PFSK-1 (cell line): ENCODE measurements around the gene TRAPPC3L.

Experiments
- FOXP2 ChIP-seq: optimal IDR thresholded peaks from 2 replicates; pipeline ENCODE3; 2011; ENCODE audit warnings: borderline replicate concordance, control low read depth, inconsistent platforms; ENCODE audit not compliant: insufficient read depth; ENCODE audit errors: extremely low read length, extremely low read depth
- POLR2AphosphoS5 ChIP-seq: IDR thresholded peaks from 2 replicates; pipeline ENCODE4 v1.6.1; 2012; ENCODE audit warnings: low read depth, mild to moderate bottlenecking, control low read depth, low read length, moderate library complexity
- SIN3A ChIP-seq: IDR thresholded peaks from 2 replicates; pipeline ENCODE4 v1.6.1; 2012; ENCODE audit warnings: mild to moderate bottlenecking, low read length, moderate library complexity, borderline replicate concordance; ENCODE audit not compliant: insufficient read depth
- TAF1 ChIP-seq: IDR thresholded peaks from 2 replicates; pipeline ENCODE4 v1.6.1; 2012; ENCODE audit warnings: low read length, control low read depth, borderline replicate concordance; ENCODE audit not compliant: insufficient read depth
- TF ChIP-seq, protein P1 (sequence below), 2 experiments: IDR thresholded peaks; 2 replicates each; pipeline versions ENCODE4 v1.6.1 to v1.8.0; 2011 to 2012; ENCODE audit warnings: low read depth in 2 of 2, low read length in 2 of 2, control low read depth in 1 of 2, inconsistent platforms in 1 of 2, mild to moderate bottlenecking in 1 of 2, moderate library complexity in 1 of 2; ENCODE audit not compliant: insufficient read depth in 1 of 2

The TRAPPC3L gene

DNA sequence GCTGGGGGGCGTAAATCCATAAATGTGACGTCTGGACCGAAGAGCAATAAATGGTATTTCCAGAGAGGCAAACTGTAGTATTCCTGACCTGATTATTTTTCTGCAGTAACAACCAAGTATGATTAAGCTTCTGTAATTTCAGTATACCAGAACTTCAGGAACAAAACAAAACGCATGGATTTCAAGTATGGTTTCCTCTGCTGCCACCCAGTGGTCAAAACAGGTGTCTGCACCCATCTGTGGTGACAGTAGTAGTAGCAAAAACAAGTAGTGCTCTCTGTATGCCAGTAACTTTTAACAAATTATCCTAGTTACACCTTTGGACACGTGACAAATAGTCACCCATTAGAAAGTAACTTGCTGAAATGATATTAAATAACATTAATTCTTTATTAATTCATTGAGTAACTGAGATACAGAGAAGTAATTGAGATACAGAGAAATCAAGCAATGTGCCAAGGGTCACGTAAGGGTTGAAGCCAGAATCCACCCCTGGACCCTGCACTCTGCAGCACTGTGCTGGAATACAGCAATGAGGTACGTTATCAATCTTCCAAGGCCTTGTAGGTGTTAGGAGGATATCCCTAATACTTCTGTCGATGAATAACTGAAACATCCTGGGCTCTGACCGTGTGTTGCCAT, 16.0 kb upstream of the TRAPPC3L start:
- TF ChIP-seq POLR2AphosphoS5 = no peak
- no peak for TF ChIP-seq TAF1
- TF ChIP-seq SIN3A = no peak
- TF ChIP-seq FOXP2 = no peak
- TF ChIP-seq, protein P1, sequence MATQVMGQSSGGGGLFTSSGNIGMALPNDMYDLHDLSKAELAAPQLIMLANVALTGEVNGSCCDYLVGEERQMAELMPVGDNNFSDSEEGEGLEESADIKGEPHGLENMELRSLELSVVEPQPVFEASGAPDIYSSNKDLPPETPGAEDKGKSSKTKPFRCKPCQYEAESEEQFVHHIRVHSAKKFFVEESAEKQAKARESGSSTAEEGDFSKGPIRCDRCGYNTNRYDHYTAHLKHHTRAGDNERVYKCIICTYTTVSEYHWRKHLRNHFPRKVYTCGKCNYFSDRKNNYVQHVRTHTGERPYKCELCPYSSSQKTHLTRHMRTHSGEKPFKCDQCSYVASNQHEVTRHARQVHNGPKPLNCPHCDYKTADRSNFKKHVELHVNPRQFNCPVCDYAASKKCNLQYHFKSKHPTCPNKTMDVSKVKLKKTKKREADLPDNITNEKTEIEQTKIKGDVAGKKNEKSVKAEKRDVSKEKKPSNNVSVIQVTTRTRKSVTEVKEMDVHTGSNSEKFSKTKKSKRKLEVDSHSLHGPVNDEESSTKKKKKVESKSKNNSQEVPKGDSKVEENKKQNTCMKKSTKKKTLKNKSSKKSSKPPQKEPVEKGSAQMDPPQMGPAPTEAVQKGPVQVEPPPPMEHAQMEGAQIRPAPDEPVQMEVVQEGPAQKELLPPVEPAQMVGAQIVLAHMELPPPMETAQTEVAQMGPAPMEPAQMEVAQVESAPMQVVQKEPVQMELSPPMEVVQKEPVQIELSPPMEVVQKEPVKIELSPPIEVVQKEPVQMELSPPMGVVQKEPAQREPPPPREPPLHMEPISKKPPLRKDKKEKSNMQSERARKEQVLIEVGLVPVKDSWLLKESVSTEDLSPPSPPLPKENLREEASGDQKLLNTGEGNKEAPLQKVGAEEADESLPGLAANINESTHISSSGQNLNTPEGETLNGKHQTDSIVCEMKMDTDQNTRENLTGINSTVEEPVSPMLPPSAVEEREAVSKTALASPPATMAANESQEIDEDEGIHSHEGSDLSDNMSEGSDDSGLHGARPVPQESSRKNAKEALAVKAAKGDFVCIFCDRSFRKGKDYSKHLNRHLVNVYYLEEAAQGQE (IDR thresholded peaks at IDR 0.05; ENCODE audit: insufficient read depth in 1 of 2, low read depth in 2 of 2, low read length in 2 of 2) = no peak

DNA sequence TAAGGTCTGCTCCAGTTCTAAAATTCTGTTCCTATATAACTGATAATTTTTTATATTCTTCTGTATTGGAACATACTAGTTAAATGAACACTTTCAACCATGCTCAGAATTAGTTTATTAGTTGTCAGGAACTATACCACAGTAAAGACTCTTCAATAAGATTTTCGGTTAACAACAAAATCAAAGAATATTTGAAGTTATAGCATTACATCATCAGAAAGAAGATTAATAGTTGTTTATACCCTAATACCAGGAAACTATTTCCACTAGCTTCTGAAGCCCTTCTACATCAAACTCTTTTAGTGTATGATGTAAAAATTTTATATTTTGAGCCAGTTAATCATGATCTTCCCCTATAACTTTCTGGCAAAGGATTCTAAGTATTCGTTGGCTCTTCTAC, 14.6 kb upstream of the TRAPPC3L start:
- no peak for TF ChIP-seq SIN3A
- TF ChIP-seq TAF1 = no peak
- no peak for TF ChIP-seq POLR2AphosphoS5
- TF ChIP-seq, protein P1 (IDR thresholded peaks at IDR 0.05; ENCODE audit: insufficient read depth in 1 of 2, low read depth in 2 of 2, low read length in 2 of 2) = no peak
- TF ChIP-seq FOXP2 = no peak

DNA sequence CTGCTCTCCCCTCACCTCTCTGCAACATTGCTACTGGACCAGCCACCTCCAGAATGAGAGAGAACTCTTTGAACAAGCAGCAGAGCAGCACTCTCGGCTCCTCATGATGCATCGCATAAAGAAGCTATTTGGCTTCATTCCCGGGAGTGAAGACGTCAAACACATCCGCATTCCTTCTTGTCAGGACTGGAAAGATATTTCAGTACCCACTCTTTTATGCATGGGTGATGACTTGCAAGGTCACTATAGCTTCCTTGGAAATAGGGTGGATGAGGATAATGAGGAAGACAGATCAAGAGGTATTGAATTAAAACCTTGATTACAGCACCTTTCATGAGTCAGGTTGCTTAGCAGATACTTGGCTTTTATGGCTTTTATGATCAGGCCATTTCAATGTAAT, 12.4 kb upstream of the TRAPPC3L start:
- TF ChIP-seq, protein P1 (IDR thresholded peaks at IDR 0.05; ENCODE audit: insufficient read depth in 1 of 2, low read depth in 2 of 2, low read length in 2 of 2) = no peak
- TF ChIP-seq POLR2AphosphoS5 = no peak
- TF ChIP-seq FOXP2 = no peak

DNA sequence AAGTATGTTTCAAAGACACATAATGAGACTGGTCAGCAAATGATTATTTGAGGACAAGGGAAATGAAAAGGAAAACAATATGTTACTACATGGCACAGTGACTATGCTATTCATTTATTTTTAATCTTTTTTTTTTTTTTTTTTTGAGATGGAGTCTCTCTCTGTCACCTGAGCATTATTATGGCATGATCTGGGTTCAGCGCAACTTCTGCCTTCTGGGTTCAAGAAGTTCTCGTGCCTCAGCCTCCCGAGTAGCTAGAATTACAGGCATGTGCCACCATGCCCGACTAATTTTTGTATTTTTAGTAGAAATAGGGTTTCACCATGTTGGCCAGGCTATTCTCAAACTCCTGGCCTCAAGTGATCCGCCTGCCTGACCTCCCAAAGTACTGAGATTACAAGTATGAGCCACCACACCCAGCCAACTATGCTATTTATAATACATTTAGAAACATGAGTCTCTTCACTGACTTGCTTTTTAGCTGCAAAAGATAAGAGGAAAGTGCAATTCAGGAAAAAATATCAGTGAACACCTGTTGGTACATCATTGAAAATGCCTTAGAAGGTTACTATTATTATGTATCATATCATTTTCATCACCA, 11.4 kb upstream of the TRAPPC3L start:
- TF ChIP-seq FOXP2 = no peak
- no peak for TF ChIP-seq SIN3A
- TF ChIP-seq POLR2AphosphoS5 = no peak
- no peak for TF ChIP-seq TAF1
- TF ChIP-seq, protein P1 (IDR thresholded peaks at IDR 0.05; ENCODE audit: insufficient read depth in 1 of 2, low read depth in 2 of 2, low read length in 2 of 2) = no peak
